Stimulated activated CD8-positive, alpha-beta memory T cell treated with anti-CD3 and anti-CD28 coated beads, Interleukin-12 subunit alpha, Interleukin-12 subunit beta, amount 100 ng/mL, for 24 hours (primary cell): ENCODE measurements around the gene CCDC69.
"Not testable (repeated sequence)": the region's sequence is repeated elsewhere in the genome, so short reads cannot be mapped to it uniquely, and the experiment has no call there.

Experiments used
- DNase-seq: peaks from one replicate; pipeline ENCODE4 v3.0.0-alpha.2; 2020; ENCODE audit errors: extremely low read depth

The CCDC69 gene

GRCh38 chr5:151223447-151224264 lies at the start of gene CCDC69:
CCDC69 (minus strand) TSS chr5:151224092; CDS start chr5:151223970, 122 bp downstream.
- DNase-seq = no peak

- DNase-seq = no peak
Observed at GRCh38 chr5:151271336-151271735, 47.4 kb upstream of the CCDC69 start.

GRCh38 chr5:151270599-151270998 lies 46.7 kb upstream of the CCDC69 start:
- DNase-seq = no peak

GRCh38 chr5:151267491-151268260 lies 43.8 kb upstream of the CCDC69 start:
- no peak for DNase-seq

- no peak for DNase-seq
Observed at GRCh38 chr5:151264113-151264512, 40.2 kb upstream of the CCDC69 start.

GRCh38 chr5:151262532-151262931 lies 38.6 kb upstream of the CCDC69 start:
- DNase-seq = no peak

- DNase-seq = no peak
Observed at GRCh38 chr5:151259931-151260330, 36.0 kb upstream of the CCDC69 start.

- no peak for DNase-seq
Observed at GRCh38 chr5:151258816-151259215, 34.9 kb upstream of the CCDC69 start.

GRCh38 chr5:151258201-151258611 lies 34.3 kb upstream of the CCDC69 start:
- no peak for DNase-seq

- DNase-seq = no peak
Observed at GRCh38 chr5:151257731-151258181, 33.9 kb upstream of the CCDC69 start.

- no peak for DNase-seq
Observed at GRCh38 chr5:151255621-151256286, 31.9 kb upstream of the CCDC69 start.

- not testable (repeated sequence) for DNase-seq
Observed at GRCh38 chr5:151254990-151255389, 31.1 kb upstream of the CCDC69 start.

GRCh38 chr5:151254556-151254955 lies 30.7 kb upstream of the CCDC69 start:
- DNase-seq = no peak

GRCh38 chr5:151253605-151253950 lies 29.7 kb upstream of the CCDC69 start:
- no peak for DNase-seq

GRCh38 chr5:151252762-151253604 lies 29.1 kb upstream of the CCDC69 start, which contains the start of gene GM2A:
GM2A (plus strand) TSS chr5:151253185; CDS start chr5:151253217, 32 bp downstream.
- peak; percentile 99 for DNase-seq

- DNase-seq = no peak
Observed at GRCh38 chr5:151251621-151252020, 27.7 kb upstream of the CCDC69 start.

- DNase-seq = no peak
Observed at GRCh38 chr5:151251001-151251551, 27.2 kb upstream of the CCDC69 start.

- DNase-seq = no peak
Observed at GRCh38 chr5:151250346-151251000, 26.6 kb upstream of the CCDC69 start.

- DNase-seq = no peak
Observed at GRCh38 chr5:151249281-151249680, 25.4 kb upstream of the CCDC69 start.

- DNase-seq = no peak
Observed at GRCh38 chr5:151248651-151249050, 24.8 kb upstream of the CCDC69 start.
